Left ventricle myocardium superior (tissue), 1 donor: ENCODE data around the gene SGTA. TPM values are rescaled to one million over a fixed set of nuclear protein-coding genes. Genes with fewer than 3 reads are reported as not detected.

Source experiments
- total RNA-seq: library from RNA; stranded (reverse); fragmentation: NEBNext Ultra II Directional; extraction: Animal tissue kit (Norgen Biotek cat#: 25700); gene quantifications from one replicate; pipeline ENCODE4 v1.2.1, GENCODE V29; 2021
- donor health status: DM: no; HTN: yes; CAD: no; lungs with severe emphysema.

Gene SGTA
- total RNA-seq, 1 donor from 2014 or later = 68.7 TPM

Other genes with a start within 250 kb of the SGTA start
- gene GNG7, start 80.6 kb downstream of the SGTA start, total RNA-seq = 39.3 TPM
- 241 TPM for gene DIRAS1, start 61.9 kb downstream of the SGTA start, total RNA-seq
- 26.6 TPM for gene SLC39A3, start 43.3 kb downstream of the SGTA start, total RNA-seq
- 59.2 TPM for gene THOP1, start 2.2 kb upstream of the SGTA start, total RNA-seq
- 4.7 TPM for gene ZNF554, start 36.6 kb upstream of the SGTA start, total RNA-seq
- 9.6 TPM for gene ZNF555, start 58.2 kb upstream of the SGTA start, total RNA-seq
- gene ZNF556, start 84.1 kb upstream of the SGTA start, total RNA-seq = not detected
- gene ZNF57, start 117.7 kb upstream of the SGTA start, total RNA-seq = 3.9 TPM
- 2.2 TPM for gene ZNF77, start 161.7 kb upstream of the SGTA start, total RNA-seq
- gene TLE6, start 194.3 kb upstream of the SGTA start, total RNA-seq = 0.30 TPM
- 66.5 TPM for gene TLE2, start 246.0 kb upstream of the SGTA start, total RNA-seq